ENCODE measurements around the gene KLHL40. TPM values are rescaled to one million over a fixed set of nuclear protein-coding genes. Genes with fewer than 3 reads are reported as not detected.

KLHL40 gene
- total and polyA plus RNA-seq, 10 of the 15 experiments (the other 5 are each of a cell fraction or from before 2014, with no cell fraction given) = not detected

DNA sequence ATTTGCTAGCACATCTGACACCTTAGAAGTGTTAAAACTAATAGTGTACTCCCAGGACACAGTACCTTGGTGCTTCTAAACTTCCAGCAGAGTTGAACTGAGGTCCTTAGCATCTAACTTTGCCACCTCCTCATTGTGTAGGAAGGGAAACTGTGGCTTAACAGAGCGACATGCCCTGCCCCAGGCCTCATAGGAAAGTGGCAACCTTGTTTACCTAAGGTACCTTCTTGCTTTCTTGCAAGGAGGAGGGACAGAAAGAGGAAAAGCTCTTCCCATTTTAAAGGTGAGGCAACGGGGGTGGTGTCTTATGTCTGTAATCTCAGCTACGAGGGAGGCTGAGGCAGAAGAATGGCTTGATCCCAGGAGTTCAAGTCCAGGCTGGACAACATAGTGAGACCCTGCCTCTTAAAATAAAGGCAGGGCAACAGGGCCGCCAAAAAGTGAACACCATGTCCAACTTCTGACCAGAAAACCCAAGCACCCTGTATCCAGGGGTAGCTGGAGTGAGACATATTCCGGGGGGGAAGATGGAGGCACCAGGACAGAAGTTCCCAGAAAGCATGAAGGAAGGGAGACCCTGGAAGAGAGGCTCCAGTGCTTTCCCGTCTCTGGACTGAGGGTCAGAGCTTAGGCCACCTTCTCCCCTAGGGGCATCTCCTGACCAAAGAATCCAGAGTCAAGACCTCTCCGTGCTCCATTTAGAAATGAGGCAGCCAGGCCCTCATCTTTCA is 540 bp upstream of the KLHL40 start:
- SMC1A ChIA-PET (ENCODE audit: uncharacterized antibody, unreplicated experiment) = no interaction called here
- H3K9me3 ChIP-seq (replicated peaks; ENCODE audit: control insufficient read depth, insufficient read depth, low read length) = no peaks in the 10 kb centered on the region
- no peaks in the 10 kb centered on the region for H3K4me1 ChIP-seq (ENCODE audit: control insufficient read depth, insufficient read depth, low read length)
- WGBS (ENCODE audit: insufficient coverage, insufficient replicate concordance, low lambda C conversion rate, missing lambda C conversion rate) = 39% methylated on average over 7 of the region's 7 CpGs
- DNase-seq (ENCODE audit: low read depth, low spot score) = no peak
- POLR2A ChIA-PET = no interaction called here
- no peak overlapping the region for H3K27ac ChIP-seq (ENCODE audit: control insufficient read depth, insufficient read depth)
- TF ChIP-seq SPI1 (IDR thresholded peaks at IDR 0.05; ENCODE audit: borderline replicate concordance, insufficient read depth, low read depth, low read length) (no peak), FOXM1 (IDR thresholded peaks at IDR 0.05; ENCODE audit: low read depth, low read length) (no peak), MYC (IDR thresholded peaks at IDR 0.05; ENCODE audit: insufficient read depth, insufficient read length, insufficient replicate concordance, low read length, severe bottlenecking) (no peak), MLLT1 (IDR thresholded peaks at IDR 0.05) (no peak), STAT1 (conservative IDR thresholded peaks at IDR 0.05) (no peak), BCL11A (IDR thresholded peaks at IDR 0.05; ENCODE audit: low read depth, low read length) (no peak), CBX3 (IDR thresholded peaks at IDR 0.05; ENCODE audit: borderline replicate concordance, low read depth) (no peak), TCF7 (IDR thresholded peaks at IDR 0.05; ENCODE audit: borderline replicate concordance) (no peak), RAD21 (IDR thresholded peaks at IDR 0.05; ENCODE audit: insufficient read depth, low read depth, low read length) (no peak), SREBF2 (IDR thresholded peaks at IDR 0.05; ENCODE audit: low read length) (no peak)
- TF ChIP-seq, protein P1, sequence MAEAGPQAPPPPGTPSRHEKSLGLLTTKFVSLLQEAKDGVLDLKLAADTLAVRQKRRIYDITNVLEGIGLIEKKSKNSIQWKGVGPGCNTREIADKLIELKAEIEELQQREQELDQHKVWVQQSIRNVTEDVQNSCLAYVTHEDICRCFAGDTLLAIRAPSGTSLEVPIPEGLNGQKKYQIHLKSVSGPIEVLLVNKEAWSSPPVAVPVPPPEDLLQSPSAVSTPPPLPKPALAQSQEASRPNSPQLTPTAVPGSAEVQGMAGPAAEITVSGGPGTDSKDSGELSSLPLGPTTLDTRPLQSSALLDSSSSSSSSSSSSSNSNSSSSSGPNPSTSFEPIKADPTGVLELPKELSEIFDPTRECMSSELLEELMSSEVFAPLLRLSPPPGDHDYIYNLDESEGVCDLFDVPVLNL (IDR thresholded peaks at IDR 0.05; ENCODE audit: low read depth, low read length) = no peak
- no peak for FAIRE-seq
- no peaks in the 10 kb centered on the region for H3K27me3 ChIP-seq (replicated peaks in 1 of 2; ENCODE audit: control insufficient read depth in 2 of 2, insufficient read depth in 2 of 2, low read length in 1 of 2)
- in situ Hi-C loops (cut with MboI) = no loop called here
- RAD21 ChIA-PET (ENCODE audit: unreplicated experiment) = no interaction called here
- no peaks in the 10 kb centered on the region for H3K36me3 ChIP-seq (ENCODE audit: control insufficient read depth in 2 of 2, insufficient read depth in 2 of 2, low read length in 1 of 2)
- no TSS peak for BruUV-seq (replicated peaks)
- intact Hi-C loops (cut with micrococcal nuclease; ENCODE audit: unreplicated experiment) = no loop called here
- H2AFZ ChIP-seq (ENCODE audit: control insufficient read depth, low read depth, low read length) = no peak overlapping the region
- no peaks in the 10 kb centered on the region for H4K20me1 ChIP-seq (ENCODE audit: control insufficient read depth, insufficient read depth)
- no peak overlapping the region for H3K4me3 ChIP-seq
- CTCF ChIA-PET = no interaction called here
- H3K9ac ChIP-seq (ENCODE audit: control insufficient read depth, insufficient read depth, low read length) = no peak overlapping the region
- H3K4me2 ChIP-seq (ENCODE audit: control insufficient read depth, insufficient read depth) = no peak overlapping the region
- H3K79me2 ChIP-seq (ENCODE audit: control insufficient read depth, insufficient read depth, low read length) = no peaks in the 10 kb centered on the region
- no peak for ATAC-seq
